Activated CD4-positive, alpha-beta T cell treated with anti-CD3 and anti-CD28 coated beads, Interleukin-2, amount 50 U/mL, for 24 hours (primary cell): ENCODE measurements around the gene CEND1.

ENCODE experiments used
- DNase-seq, 2 donors: peaks; one replicate each; pipeline ENCODE4 v3.0.0-alpha.2; 2020; ENCODE audit warnings: low read depth in 1 of 2, low spot score in 1 of 2

Gene CEND1

GRCh38 chr11:827897-828192, 38.0 kb upstream of the CEND1 start, which contains the start of gene CRACR2B:
TSS of gene CRACR2B (plus strand) at chr11:827919. CDS start at chr11:828608, 689 bp downstream.
- DNase-seq = no peak

DNA sequence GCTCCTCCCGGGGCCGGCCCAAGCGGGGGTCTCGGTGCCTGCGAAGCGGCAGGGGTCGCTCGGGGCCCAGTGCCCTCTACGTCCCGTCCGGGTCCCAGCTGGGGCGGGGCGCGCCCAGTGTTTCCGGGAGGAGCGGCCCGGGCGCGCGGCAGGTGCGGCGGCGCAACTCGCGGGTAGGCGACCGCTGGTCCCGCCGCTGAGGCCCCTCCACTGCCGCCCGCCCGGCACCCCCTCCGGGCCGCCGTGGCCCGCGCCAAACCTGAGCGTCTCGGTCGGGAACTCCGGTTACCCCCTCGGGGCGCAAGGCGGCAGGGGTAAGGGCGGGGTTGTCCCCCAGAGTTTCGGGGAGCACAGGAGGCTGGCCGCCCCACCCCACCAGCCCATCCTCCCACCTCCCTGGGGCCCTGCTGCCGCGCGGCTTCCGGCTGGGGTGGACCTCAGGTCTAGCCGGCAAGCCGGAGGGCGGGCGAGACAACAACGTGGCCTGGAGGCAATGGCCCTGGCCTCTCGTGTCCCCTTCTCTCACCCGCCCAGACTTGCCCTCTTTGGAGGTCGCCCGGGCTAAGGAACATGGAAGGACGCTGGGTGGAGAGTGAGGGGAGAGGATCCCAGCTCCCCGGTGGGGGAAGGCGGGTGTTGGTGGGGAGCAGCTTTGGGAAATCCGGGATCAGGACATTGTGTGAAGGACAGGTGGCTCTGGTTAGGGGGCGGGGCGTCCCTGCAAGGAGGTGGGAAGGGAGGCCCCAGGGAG, 37.4 kb upstream of the CEND1 start:
- DNase-seq = no peak

GRCh38 chr11:826836-827145, 36.9 kb upstream of the CEND1 start:
- no peak for DNase-seq

DNA sequence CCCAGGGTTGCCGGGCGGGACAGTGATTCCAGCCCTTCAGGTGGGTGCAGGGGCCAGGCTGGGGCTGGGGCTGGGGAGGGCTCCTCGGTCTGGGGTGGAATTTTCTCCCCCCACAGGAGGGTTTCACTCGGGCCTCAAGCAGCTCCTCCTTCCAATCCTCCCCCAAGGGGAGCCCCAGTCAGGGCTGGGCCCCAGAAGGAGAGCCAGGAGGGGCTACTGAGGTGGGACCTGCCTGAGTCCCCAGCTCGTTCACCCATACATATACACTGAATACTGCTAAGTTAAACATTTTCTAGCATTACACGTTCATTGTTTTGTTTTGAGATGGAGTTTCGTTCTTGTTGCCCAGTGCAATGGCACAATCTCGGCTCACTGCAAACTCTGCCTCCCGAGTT, 36.3 kb upstream of the CEND1 start:
- DNase-seq = no peak

DNA sequence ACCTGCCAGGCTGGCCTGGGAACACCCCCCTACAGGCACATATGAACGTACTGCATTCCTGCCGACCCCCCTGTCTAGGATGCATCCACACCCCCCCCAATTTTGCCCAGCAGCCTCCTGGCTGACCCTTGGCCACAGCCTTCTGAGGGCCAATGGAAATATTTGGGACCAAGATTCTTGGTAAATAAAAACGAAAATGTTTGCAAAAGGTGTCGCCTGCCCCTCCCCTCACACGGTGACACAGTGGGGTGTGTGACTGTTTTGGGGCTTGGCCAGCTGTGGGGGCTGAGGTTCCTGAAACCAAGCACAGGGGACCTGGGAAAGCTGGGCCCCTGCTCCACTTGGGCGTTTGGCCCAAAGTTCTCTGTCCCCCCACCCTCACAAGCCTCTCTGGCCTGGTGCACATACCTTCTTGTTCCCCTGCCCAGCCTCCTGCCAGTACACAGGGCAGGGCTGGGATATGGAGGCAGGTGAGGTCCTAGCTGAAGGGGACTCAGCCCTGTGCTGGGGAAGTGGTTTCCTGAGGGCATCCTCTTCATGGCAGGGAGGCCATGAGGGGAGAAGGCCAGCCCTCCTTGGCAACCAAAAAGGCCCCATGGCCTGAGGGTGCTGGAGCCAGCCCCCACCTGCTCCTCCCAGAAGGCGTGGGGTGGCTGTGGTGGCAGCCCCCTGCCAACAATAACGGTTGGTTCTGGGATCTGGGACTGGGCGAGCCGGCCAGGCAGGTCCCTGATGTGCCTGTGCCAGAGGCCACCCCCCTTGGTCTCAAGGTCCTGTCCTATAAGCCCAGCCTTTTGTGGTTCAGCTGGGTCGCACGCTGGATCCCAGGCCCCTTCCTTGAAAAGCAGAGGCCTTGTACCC, 35.7 kb upstream of the CEND1 start:
- no peak for DNase-seq

DNA sequence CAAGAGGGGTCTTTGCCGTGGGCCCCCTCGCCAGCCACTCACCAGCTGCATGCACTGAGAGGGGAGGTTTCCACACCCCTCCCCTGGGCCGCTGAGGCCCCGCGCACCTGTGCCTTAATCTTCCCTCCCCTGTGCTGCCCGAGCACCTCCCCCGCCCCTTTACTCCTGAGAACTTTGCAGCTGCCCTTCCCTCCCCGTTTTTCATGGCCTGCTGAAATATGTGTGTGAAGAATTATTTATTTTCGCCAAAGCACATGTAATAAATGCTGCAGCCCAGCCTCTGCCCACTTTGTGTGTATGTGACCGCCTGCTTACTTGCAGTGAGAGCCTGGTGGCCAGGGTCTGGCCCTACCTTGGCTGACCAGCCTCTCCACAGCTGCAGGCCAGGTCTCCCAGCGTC, 35.1 kb upstream of the CEND1 start:
- DNase-seq = no peak

- no peak for DNase-seq
Observed at GRCh38 chr11:824292-824880, 34.5 kb upstream of the CEND1 start.

- DNase-seq = no peak
Observed at GRCh38 chr11:823441-824291, 33.8 kb upstream of the CEND1 start.

DNA sequence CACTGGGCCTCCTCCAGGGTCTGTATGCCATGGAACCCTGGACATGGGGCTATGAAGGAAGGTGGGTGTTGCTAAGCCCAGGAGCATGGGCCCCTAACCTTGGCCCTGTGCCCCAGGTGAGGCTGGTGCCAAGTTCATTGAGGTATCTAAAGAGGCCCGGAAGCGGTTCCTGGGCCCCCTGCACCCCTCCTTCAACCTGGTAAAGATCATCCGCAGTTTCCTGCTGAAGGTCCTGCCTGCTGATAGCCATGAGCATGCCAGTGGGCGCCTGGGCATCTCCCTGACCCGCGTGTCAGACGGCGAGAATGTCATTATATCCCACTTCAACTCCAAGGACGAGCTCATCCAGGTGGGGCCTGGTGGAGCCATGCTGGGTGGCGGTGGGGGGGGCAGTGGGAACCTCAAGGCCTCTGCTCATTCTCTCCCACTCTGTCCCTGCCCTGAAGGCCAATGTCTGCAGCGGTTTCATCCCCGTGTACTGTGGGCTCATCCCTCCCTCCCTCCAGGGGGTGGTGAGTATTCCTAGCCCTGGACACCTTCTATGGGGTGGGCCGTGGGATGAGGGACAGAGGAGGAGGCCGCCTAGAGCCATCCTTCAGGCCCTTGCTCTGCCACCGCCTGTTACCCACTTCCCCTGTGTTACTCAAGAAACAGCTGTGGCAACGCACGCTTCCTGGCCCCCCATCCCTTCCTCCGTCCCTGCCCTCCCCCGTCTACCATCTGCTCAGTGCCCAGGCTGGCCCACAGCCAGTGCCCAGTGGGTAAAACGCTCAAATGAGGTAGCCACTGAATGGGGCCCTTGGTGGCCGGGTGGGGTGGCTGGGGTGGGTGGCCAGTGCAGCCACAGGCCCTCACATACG, 31.9 kb upstream of the CEND1 start:
- no peak for DNase-seq

- no peak for DNase-seq
Observed at GRCh38 chr11:820655-821511, 31.0 kb upstream of the CEND1 start.

DNA sequence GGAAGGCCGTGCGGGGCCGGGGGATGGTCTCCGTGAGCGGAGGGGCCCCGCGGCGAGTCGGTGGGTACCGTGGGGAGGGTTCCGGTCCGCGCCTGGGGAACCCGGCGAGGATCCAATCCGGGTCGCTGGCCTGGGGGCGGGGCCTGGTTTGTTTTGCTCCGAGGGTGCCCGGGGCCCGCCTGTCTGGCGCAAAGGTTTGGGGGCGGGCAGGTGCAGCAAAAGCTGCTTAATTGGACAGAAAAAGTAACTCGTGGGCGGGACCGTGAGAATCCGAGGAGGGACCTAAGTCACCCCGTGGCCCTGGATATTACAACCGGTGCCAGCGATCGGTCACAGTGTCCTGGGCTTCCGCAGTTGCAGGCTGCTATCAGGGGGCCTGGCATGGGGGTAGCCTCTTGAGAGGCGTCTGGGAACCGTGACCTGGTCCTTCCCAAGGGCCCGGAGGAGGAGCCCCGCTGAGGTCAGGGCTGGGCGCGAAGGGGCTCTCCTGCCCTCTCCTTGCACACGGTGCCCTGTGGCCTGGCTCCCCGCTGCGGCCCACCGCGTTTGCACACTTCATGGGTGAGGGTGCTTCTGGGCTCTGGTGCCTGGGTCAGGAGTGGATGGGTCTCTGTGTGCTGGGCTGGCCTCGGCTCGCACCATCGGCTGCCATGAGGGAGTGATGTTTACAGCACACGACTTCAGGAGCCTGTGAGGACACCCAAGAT, 30.2 kb upstream of the CEND1 start:
- peak; percentile 74 to 87 for DNase-seq

DNA sequence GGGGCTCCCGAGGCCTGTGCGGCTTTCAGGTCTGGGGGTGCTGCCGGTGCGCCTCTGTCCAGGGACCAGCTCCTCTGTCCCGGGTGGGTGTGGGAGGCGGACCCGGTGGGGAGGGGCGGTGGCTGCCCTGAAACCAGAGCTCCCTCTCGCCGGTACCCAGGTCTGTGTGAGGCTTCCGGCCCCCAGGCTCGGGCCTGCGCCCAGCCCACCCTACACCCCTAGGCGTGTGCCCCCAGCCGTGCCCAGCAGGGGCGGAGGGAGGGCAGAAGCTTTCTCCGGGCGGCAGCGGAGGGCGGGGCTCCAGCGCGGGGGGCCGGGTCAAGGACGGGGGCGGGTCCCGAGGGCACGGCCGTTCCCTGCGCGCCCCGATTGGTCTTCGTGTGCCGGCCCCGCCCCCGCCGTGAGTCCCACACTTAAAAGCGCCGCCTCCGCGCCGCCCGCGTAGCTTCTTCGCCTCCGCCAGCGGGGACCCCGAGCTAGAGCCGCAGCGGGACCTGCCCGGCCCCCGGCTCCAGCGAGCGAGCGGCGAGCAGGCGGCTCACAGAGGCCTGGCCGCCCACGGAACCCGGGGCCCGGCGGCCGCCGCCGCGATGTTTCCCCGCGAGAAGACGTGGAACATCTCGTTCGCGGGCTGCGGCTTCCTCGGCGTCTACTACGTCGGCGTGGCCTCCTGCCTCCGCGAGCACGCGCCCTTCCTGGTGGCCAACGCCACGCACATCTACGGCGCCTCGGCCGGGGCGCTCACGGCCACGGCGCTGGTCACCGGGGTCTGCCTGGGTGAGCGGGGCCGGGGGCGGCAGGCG, 29.4 kb upstream of the CEND1 start:
- DNase-seq = peak; percentile 83 to 86

GRCh38 chr11:818396-819128, 28.7 kb upstream of the CEND1 start, which contains the start of gene PNPLA2:
TSS of gene PNPLA2 (plus strand) at chr11:818914. CDS start at chr11:819719, 805 bp downstream.
- no peak for DNase-seq

GRCh38 chr11:816433-816779, 26.5 kb upstream of the CEND1 start:
- no peak for DNase-seq

DNA sequence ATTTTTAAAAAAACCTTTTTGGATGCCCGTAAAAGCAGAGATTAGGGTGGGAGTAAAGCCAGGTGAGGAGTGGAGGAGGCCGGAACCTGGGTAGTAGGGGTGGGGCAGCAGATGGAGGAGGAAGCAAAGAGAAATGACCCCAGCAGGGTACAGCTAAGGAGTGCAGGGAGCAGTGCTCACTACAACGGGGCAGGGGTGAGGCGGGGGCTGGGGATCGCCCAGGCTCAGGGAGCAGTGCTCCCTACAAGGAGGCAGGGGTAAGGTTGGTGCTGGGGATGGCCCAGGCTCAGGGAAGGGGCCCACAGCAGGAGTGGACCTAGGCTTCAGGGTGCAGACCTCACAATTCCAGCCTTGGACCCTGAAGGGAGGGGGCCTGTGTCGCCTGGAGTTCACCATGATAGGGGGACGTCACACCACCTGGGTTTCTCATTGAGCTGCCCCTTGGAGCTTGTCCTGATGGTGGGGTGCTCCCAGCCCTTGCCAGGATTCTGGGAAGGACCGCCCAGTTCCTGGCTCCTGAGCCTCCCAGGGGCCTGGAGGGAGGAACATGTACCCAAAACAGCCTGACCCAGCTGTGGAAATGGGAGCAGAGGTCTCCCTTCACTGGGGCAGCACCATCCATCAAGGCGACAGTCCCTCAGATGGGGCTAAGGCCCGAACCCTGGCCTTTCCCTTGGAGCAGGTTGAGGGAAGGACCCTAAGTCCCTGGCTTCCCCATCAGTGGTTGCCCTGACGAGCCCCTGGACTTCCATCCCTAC, 26.0 kb upstream of the CEND1 start:
- DNase-seq = no peak

- DNase-seq = no peak
Observed at GRCh38 chr11:813456-814096, 23.7 kb upstream of the CEND1 start.
